Colon (tissue), 2 donors: Measurements from ENCODE around the gene NME8.

Source experiments
- FAIRE-seq: peaks from 2 replicates; lab custom pipeline; 2012; peaks lifted over from hg19 to GRCh38; lab: Jason Lieb, UNC
- donor health status: control.
- donor health status: control.

Gene NME8

DNA sequence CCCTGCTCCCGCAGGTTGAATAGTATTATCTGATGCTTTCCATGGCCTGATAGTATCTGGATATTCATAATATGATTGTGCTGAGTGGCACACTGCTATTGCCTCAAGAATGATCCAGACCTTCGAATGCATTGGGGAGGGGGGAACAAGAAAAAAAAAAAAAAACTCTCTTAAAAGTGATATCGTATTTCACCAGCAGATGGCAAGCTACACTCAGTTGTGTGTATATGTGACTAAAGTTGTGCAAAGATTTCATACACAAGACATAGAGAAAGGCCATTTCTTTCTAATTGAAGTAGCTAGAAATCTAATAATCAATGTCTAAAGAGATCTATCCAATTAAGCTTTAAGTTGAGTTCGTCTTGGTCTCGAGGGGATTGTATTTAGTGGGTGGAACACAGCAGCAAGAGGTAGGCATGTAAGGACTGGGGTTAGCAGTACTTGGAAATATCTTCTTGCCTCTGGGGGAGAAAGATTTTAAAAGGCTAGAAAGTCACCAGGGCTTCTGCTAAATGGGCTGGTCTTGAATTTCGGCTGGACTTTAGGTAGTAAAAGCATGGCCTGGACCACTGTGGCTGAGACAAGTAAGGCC lies 52.9 kb downstream of the NME8 start:
- FAIRE-seq: peak; percentile 5

DNA sequence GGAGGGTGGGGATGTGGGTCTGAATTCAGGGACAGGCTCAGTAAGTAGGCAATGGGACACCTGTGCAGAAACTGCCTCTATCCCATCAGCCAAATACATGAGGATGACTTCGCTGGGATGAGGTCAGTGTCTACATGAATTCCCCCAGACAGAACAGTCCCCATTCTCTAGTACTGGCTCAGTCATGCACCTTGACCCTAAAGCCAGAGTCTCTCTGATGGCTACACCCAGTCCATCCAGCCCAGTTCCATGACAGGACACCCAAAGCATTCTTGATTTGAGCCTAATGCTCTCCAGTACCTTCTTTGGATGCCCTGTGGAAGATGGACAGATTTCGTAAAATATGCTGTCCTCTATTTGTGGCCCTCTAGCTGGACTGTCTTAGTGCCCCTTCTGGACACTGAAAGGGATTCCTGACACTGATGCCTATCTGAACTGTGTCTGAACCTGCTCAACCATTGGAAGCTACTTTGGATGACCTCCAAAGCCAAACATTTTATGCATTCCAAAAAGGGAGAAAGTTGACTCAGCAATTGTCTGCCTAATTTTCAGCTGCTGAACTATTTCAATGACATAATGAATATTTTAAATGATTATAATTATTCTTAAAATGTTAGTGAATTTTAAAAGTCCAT lies 53.6 kb downstream of the NME8 start:
- FAIRE-seq: no peak

DNA sequence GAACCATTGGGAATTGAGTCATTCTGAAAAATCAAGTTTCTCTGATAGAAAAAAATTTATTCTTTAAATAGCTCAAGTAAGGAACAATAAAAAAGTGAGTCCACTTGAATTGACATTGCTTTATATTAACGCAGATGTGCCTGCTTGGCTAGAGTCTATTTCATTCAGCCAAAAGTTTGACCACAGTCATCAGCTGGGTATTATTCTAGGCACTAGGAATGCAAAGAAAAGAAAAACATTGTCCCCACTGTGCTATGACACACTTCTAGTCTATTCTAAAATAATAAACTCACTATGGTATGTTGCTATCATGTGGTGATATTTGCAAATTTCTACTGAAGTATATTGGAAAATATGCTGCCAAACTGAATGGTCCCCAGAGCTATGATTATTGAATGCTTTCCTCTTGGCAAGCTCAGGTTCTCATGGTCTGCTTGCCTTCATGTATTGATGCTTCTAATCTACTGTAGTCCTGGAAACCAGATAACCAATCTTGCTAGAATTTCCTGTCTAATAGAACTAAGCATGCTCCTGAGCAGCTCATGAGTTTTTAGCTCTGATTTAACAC lies 59.9 kb downstream of the NME8 start:
- FAIRE-seq: no peak

DNA sequence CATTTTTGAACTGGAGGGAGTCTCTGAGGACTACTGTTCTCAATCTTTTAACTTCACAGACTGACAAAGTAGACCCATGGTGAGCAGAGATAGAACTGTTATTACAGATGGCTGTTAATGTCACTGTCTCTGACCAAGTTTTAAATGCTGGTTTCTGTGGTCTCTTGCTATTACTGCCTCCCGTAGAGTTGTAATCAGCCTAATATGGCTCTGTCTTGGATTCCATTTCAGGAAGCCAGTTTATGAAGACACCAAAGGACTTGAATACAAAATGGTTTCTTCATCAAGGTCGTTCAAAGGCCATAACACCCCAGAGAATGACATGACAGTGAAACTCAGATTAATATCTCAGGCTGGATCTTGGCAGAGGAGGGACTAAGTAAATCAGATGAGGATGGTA lies 64.4 kb downstream of the NME8 start:
- FAIRE-seq: no peak

DNA sequence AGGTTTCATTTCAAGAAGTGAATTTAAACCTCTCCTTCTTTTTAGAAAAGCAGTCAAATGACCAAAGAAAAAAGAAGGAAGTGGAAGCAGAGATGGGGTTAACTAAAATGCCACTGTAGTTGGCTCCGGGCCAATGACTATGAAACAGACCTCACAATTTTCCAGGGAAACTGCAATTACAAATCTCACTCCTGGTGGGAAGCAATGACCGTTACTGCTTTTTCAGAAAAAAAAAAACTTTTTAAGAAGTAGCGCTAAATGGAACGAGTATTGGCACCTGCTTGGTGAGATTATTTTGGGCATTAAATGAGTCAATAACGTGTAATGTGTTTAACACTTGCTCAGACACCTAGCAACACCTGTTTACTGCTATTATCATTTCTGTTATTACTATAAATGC lies 67.0 kb downstream of the NME8 start:
- no peak for FAIRE-seq

DNA sequence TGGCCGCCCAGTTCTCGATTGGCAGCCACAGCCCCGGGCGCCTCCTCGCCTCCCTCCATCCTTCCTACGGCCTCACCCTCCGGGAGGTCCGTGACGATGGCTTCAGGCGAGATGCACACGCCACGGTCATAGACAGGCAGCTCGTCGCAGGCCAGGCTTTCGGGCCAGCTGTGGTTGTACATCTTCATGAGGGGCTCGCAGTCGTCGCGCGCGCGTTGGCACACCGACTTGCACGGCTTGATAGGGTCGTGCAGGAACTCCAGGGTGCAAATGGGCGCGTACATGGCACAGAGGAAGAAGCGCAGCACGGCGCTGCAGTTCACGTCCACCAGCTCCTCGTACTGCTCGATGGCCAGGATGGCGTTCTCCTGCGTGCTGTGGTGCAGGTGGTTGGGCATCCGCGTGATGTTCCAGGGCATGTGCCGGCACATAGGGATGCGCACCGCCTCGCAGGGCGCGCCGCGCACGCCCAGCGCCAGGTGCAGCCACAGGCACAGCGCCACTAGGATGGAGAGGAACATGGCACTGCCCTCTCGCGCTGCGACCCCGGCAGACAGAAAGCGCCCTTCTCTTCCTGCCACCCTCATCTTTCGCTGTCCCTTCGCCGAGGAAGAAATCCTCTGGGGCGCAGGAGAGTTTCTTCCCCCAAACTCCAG lies 67.7 kb downstream of the NME8 start:
- FAIRE-seq: no peak

DNA sequence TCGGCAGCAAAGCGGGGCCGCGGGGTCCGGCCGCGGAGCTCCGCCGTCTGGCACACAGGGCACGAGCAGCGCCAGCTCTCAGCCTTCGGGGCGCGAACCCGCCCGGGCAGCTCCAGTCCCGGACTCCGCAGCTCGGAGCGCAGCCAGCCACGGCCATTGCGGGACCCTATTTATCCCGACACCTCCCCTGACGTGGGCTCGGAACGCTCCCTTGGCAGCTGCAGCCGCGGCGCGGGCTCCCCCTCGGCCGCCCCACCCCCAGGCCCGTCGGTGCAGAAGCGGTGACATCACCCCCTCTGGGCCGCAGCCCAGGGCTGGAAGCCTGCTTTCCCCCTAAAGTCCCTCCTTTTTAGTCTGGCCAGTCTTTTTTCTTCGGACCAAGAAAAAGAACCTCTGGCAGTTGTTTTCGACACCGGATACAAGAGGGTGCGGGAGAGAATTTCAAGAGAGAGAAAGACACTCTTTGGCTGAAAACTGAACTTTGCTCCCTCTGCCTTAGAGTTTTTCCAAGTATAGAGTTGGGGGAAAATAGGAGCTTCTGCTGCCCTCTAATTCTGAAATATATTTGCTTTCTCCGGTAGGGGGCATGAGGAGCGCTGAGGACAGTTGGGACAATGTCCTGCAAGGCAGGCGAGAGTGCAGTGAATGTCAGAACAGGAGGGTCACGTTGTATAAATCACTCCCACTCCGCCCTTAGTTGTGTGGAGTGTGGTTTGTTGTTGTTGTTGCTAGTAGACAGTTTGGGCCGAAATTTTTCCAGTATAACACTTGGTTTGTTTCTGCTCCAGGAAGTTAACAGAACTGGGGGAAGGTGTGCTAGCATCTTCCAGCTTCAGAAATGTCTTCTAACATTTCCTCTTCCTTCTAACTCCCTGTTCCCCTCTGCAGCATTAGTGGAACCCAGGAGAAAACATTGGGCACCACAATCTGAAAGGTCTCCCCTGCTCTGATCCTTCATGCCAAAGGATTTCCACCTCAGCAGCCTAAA lies 68.6 kb downstream of the NME8 start, which contains the start of gene SFRP4:
TSS of gene SFRP4 (minus strand) at position 145 of the 988 bp plus-strand sequence. CDS start 280 bp downstream, outside the sequence.
- FAIRE-seq: no peak

DNA sequence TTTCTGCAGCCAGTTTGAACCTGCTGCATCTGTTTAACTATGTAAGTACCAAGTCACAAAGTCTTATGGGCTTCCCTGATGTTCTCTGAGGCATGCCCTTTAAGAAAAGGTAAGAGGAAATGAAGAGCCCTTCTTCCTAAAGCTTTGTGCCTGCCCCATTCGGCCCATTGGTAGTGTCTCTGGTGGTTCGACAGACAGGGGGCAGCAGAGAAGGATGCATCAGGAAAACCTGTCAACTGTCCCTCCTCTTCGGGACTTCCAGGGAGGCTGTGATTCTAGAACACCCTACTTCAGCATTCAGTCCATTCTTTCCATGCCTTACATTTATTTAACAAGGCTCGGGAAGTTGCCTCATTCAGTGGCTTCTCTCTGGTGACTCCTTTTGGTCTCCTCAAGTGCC lies 70.1 kb downstream of the NME8 start:
- no peak for FAIRE-seq

DNA sequence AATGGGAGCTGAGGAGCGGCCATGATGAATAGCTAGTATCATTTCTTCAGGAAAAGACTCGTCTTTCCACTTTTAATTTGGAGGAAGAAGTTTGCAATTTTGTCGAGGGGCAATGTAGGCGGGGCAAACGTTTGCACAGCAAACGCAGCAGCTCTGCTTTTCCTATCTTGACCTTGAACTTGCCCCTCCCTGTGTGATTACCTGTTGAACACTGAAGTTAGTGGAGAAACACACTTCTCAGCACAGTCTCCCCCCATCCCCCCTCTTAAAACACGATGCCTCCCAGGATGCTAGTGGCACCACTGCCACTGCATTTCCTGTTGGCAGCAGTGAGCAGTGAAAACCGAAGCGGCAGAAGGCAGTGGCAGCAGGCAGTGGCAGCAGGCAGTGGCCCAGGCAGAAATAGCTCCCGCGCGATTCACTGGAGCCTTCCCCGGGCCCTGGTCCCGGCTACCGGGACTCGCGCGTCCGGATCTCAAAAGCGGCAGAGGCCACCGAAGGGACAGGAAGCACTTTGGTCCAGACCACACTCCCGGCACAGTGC lies 72.0 kb downstream of the NME8 start, which contains the start of gene EPDR1:
TSS of gene EPDR1 (plus strand) at position 336 of the 544 bp plus-strand sequence. CDS start 300 bp downstream, outside the sequence.
- no peak for FAIRE-seq

DNA sequence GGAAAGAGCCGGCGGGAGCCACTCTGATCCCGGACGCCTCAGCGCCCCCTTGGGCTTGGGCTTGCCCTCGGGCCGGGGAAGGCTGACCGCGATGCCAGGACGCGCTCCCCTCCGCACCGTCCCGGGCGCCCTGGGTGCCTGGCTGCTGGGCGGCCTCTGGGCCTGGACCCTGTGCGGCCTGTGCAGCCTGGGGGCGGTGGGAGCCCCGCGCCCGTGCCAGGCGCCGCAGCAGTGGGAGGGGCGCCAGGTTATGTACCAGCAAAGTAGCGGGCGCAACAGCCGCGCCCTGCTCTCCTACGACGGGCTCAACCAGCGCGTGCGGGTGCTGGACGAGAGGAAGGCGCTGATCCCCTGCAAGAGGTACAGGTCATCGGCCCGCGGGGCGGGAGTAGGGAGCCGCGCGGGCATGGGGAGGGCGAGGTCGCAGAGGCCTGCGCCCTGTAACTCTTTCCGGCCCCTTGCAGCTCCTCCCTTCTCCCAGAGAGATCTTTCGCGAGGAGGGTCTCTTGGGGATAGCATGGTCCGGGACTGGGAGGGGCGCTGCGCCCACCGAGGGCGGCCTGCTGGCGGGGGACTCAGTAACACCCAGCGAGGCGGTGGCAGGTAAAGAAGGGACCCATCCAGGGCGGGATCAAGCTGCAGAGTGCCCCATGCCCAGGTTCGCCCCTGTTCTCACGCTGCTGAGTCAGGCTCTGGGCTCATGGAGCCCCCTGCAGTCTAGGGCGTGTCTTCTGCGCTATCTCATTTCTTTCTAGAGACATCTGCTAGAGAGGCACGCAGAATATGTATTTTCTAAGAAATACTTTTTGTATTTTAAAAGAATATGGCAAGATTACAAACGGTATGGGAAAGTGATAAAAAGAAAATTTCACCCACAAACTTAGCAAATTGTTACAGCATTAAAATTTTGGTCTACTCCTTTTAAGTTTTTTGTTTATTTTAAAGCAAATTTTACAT lies 72.7 kb downstream of the NME8 start:
- FAIRE-seq: peak; percentile 41

DNA sequence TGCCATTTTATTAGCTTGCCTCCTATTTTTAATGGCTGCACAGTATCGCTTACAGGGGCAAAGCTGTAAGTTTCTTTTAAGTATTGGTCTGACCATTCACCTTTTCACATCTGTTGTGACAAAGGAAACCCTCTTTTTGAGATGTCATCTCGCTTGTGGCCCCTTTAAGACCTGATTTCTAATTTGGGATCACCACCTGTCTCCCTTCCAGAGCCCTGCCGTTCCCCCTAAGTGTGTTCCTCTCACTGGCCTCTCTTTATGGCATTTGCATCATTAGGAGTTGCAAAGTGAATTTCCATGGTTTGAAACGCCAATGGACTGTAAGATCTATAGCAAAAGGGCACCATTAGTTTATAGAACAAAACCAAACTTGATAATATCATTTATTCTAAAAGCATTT lies 73.5 kb downstream of the NME8 start:
- no peak for FAIRE-seq

DNA sequence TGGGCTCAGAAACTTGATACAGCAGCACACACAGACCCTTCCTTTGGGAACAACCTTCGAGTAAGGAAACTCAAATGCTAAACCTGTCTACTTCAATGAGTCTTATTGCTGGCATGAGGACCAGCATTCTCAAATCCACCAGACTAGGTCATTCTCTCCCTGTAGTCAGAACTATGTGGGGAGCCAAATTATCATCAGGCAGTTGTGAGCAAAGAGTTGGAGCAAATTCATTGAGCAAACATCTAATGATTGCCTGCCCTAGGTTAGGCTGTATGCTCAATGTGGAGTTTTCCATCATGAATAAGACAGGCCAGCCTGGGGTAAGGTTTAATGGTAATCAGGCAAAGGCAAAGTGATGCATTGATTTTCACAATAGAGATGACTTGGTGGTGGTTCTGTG lies 75.6 kb downstream of the NME8 start:
- no peak for FAIRE-seq

DNA sequence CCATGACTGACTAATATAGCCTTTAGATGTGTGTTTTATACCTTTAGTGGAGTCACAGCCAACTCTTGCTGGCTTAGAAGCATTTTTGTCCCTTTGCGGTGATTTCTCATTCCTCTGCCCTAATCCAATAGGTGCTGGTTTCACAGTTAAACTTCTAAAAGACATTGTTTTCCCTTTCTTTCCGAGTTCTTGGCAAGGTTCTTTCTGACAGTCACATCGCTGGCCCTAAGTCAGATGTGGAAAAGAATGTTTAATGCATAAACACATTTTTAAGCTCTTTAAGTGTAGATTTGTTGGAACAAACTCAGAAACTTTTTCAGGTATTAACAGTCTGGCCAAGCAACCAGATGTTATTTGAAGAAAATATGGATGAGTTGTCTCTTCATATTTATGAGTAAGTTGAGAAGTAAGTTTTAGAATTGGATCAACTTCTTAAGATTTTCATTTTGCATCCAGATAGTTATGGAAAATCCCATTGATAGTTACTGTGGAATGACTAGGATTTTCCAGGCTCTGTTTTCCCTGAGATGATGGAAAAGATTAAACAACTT lies 76.2 kb downstream of the NME8 start:
- no peak for FAIRE-seq

DNA sequence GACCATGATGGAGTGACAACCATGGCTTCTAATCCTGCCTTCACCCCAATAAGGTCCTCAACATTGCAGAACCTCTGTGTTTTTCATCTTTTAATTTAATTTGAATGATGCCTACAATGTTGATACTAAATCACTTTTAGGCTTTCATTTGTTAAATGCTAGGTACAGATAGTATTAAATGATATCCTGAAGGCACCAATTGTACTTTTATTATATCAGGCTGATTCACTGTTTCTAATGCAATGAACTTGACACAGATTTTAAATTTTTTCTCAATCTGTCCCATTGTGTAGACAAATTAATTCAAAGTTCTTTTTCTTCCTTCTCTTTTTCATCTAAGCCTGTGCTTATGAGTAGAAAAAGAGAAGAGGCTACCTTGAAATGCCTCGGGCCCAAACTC lies 77.2 kb downstream of the NME8 start:
- FAIRE-seq: no peak

DNA sequence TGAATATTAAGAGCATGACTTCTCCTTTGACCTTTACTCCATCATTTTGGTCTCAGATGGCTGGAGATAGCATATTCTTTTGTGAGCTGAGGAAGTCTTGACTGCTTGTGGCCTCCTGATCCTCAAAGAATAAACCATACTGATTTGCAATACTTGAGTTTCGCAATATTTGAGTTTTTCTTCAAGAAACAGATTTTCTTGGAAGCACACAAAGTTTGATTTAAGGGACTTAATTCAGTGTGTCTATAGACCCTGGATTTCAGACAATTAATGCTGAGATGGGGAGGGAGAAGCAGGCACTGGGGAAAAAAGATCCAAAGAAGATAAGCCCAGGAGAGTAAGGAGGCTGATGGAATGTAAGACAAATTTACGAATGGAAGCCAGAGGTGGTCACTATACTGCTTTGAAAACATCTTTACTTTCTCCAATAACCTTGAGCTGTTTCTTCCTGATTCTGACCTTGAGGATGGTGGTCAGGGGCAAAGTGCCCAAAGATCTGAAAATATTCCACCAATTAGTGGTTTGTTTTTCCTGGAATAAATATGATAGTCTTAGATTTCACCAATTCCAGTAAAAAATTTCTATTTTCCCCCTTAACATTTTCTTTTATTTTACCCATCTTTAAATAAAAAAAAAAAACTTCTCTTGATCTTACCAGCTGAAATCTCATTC lies 79.5 kb downstream of the NME8 start:
- FAIRE-seq: no peak

DNA sequence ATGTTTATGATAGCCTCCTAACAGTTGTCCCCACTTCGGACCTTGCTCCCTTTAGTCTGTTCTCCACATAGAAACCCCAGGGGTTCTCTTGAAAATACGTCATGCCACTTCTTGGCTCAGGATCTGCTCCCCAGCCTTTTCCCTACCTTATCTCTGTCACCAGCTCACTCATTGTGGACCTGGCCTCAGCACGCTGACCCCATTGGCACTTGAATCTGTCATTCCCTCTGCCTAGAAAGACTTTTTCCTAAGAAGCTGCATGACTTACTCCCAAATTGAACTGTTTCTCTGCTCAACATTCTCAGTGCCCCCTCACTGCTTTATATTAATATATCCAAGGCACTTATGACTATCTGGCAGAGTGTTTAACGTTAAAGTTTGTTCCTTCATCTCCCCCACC lies 80.5 kb downstream of the NME8 start:
- FAIRE-seq: no peak

DNA sequence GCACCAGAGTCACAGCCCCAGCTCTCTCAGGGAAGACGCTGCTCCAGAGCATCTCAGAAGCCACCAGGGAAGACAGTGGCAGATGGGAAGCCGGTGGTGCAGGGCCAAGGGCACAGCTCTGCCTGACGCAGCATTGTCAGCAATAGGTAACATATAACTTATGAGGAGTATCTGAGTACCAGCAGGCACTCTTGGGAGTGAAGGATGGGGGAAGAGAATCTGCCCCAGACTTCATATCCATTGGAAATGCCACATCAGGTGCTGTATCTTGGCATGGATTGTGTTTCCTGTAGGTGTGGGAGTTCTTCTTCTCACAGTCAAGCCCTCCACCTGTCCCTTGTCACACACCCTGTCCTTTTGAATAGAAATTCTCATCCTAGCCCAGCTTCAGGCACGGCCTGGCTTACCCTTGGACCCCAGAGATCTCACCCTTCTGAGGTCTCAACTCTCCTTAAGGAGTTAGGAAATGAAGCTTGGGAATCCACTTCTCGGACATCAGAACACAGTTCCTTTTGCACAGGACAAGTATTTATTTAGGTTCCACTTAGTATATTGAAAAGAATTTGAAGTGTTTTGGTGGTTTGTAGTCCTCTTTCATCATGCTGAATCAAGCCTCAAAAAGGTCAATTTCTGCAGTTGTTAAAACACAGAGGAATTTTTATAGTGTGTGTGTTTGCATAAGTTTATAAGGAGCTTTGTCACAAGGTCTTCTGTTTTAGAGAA lies 82.0 kb downstream of the NME8 start:
- FAIRE-seq: no peak

DNA sequence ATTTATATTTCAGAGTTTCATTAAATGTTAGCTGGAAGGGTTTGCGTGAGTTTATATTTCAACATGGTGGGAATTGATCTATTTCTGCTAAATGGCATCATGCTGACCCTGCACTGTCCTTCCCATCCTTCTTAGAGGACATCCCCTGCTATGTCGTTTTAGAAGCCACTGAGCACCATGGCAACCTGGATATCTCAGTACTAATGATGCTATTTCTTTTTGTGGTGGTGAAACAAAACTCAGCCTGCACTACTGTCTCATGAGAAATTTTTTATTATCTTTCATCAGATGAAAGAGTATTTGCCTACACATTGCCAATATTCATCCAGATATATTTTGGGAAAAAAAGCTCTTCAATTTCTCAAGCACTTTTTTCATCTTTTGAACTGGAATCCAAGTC lies 84.1 kb downstream of the NME8 start:
- FAIRE-seq: no peak

DNA sequence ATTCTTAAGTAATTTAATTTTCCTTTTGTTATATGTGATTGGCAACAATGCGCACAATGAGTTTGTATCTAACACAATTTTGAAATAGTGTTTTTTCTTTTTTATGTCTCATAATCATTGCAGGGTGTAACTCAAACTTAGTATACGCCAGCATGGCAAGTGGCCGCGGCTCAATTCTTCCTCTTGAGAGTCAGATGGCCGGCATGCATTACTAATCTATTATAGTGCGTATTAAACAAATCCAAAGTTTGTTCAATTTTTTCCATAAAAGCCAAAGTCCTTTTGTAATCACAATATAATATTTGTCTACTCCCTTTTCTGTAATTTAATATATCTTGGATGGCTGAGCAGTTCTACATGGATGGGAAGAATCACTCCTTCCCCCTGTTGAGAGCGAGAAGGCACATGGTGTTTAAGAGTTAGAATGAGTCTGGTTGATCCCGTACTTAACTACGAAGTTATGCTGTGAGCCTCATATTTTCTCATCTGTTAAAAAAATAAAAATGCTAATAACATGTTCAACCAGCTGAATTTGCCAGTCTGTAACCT lies 84.7 kb downstream of the NME8 start:
- FAIRE-seq: no peak
